GM12878 (cell line): Measurements from ENCODE around the gene MRTFB. TPM values are rescaled to one million over a fixed set of nuclear protein-coding genes. Genes with fewer than 3 reads are reported as not detected.

Source experiments
- ATAC-seq: fragments of 200-7000 bp; cut with Tn5 transposase; 3 replicates; pipeline ENCODE4 v1.9.1; 2020; ENCODE audit warnings: mild to moderate bottlenecking, moderate library complexity
- BruUV-seq: library from RNA; stranded (reverse); fragments of 400-500 nt; replicated peaks from 2 replicates; lab custom pipeline; 2021; lab: Mats Ljungman, UMichigan
- CTCF ChIA-PET: fragments of 300-600 bp; sonication (Branson Sonifier 250); formaldehyde crosslinking; extraction: SDS; loops from one replicate; lab custom pipeline; 2021; ENCODE audit warnings: inconsistent platforms; lab: Yijun Ruan, JAX
- POLR2A ChIA-PET: fragments of 350-600 bp; formaldehyde crosslinking; extraction: SDS; loops from one replicate; lab custom pipeline; 2021; ENCODE audit warnings: inconsistent platforms; lab: Charles Lee
- RAD21 ChIA-PET: fragments of 300-600 bp; sonication (Branson Sonifier 250); formaldehyde crosslinking; loops from one replicate; lab custom pipeline; 2023; ENCODE audit warnings: antibody characterized with exemption; ENCODE audit not compliant: unreplicated experiment; lab: Charles Lee
- SMC1A ChIA-PET: fragments of 300-600 bp; sonication (Branson Sonifier 250); formaldehyde crosslinking; loops from one replicate; lab custom pipeline; 2023; ENCODE audit not compliant: unreplicated experiment, uncharacterized antibody; lab: Charles Lee
- DNase-seq: peaks from one replicate; pipeline ENCODE4 v3.0.0-alpha.2; 2011; ENCODE audit warnings: low read depth, low spot score
- FAIRE-seq: peaks from 3 replicates; lab custom pipeline; 2011; peaks lifted over from hg19 to GRCh38; lab: Jason Lieb, UNC
- H2AFZ ChIP-seq: 2 replicates; pipeline ENCODE4 v1.6.0; 2011; ENCODE audit warnings: low read depth, low read length, control low read depth; ENCODE audit not compliant: control insufficient read depth
- H3K27ac ChIP-seq: 2 replicates; pipeline ENCODE4 v1.5.1; 2011; ENCODE audit warnings: control low read depth; ENCODE audit not compliant: control insufficient read depth, insufficient read depth
- H3K27me3 ChIP-seq, 2 experiments: replicated peaks in 1 of 2; 2 replicates each; pipeline versions ENCODE4 v1.6.0 to v1.6.1; 2011; ENCODE audit warnings: low read length in 1 of 2; ENCODE audit not compliant: control insufficient read depth in 2 of 2, insufficient read depth in 2 of 2
- H3K36me3 ChIP-seq, 2 experiments: 2 replicates each; pipeline ENCODE4 v1.5.1; 2011; ENCODE audit warnings: low read length in 1 of 2; ENCODE audit not compliant: control insufficient read depth in 2 of 2, insufficient read depth in 2 of 2
- H3K4me1 ChIP-seq: 2 replicates; pipeline ENCODE4 v1.6.1; 2011; ENCODE audit warnings: mild to moderate bottlenecking, low read length, moderate library complexity, mixed read lengths; ENCODE audit not compliant: control insufficient read depth, insufficient read depth
- H3K4me2 ChIP-seq: 2 replicates; pipeline ENCODE4 v1.6.0; 2011; ENCODE audit warnings: control low read depth; ENCODE audit not compliant: control insufficient read depth, insufficient read depth
- H3K4me3 ChIP-seq: fragments of 200-600 bp; sonication (generic); 2 replicates; pipeline ENCODE4 v1.5.1; 2016
- H3K79me2 ChIP-seq: 2 replicates; pipeline ENCODE4 v1.6.0; 2011; ENCODE audit warnings: low read length; ENCODE audit not compliant: control insufficient read depth, insufficient read depth
- H3K9ac ChIP-seq: 2 replicates; pipeline ENCODE4 v1.8.0; 2011; ENCODE audit warnings: low read length, control low read depth, mixed read lengths; ENCODE audit not compliant: control insufficient read depth, insufficient read depth
- H3K9me3 ChIP-seq: replicated peaks from 3 replicates; pipeline ENCODE4 v1.5.1; 2011; ENCODE audit warnings: mild to moderate bottlenecking, low read length; ENCODE audit not compliant: control insufficient read depth, insufficient read depth
- H4K20me1 ChIP-seq: 2 replicates; pipeline ENCODE4 v1.6.0; 2011; ENCODE audit not compliant: control insufficient read depth, insufficient read depth
- BCL3 ChIP-seq: IDR thresholded peaks from 2 replicates; pipeline ENCODE4 v1.6.1; 2011; ENCODE audit warnings: borderline replicate concordance, low read depth, mild to moderate bottlenecking, moderate library complexity, low read length; ENCODE audit not compliant: insufficient read depth, poor library complexity, severe bottlenecking
- FOS ChIP-seq: IDR thresholded peaks from 3 replicates; pipeline ENCODE4 v1.6.1; 2011; ENCODE audit warnings: borderline replicate concordance; ENCODE audit not compliant: insufficient read length; ENCODE audit errors: extremely low read depth
- IKZF1 ChIP-seq: fragments of 450-650 bp; conservative IDR thresholded peaks from 2 replicates; pipeline ENCODE4 v1.6.1; 2017; ENCODE audit warnings: antibody characterized with exemption, mild to moderate bottlenecking
- KDM1A ChIP-seq: fragments of 200-600 bp; sonication (generic); IDR thresholded peaks from 2 replicates; pipeline ENCODE4 v1.6.1; 2016; ENCODE audit warnings: borderline replicate concordance
- MXI1 ChIP-seq: fragments of 150-350 bp; IDR thresholded peaks from 2 replicates; pipeline ENCODE4 v1.6.1; 2011; ENCODE audit warnings: low read depth, mild to moderate bottlenecking, inconsistent platforms, low read length, improper control_type of control experiment
- MYB ChIP-seq: fragments of 150-350 bp; IDR thresholded peaks from 2 replicates; pipeline ENCODE4 v1.6.1; 2014; ENCODE audit warnings: mild to moderate bottlenecking, low read depth, low read length, borderline replicate concordance
- ZSCAN29 ChIP-seq: fragments of 450-650 bp; IDR thresholded peaks from 2 replicates; pipeline ENCODE4 v1.6.1; 2017; ENCODE audit warnings: mild to moderate bottlenecking, moderate library complexity
- WGBS: methylation state at CpG from one replicate; pipeline ENCODE4 v1.1.6; 2016; ENCODE audit warnings: low lambda C conversion rate; ENCODE audit not compliant: insufficient replicate concordance, insufficient coverage; ENCODE audit errors: missing lambda C conversion rate; 5-methylcytosine and 5-hydroxymethylcytosine counted together
- in situ Hi-C: fragments of 300-500 bp; cut with MboI; formaldehyde crosslinking; loops from 9 replicates; pipeline ENCODE4 v1.14.3; 2018; ENCODE audit warnings: mixed read lengths
- intact Hi-C: fragments of 100-400 bp; cut with micrococcal nuclease; formaldehyde crosslinking; loops from one replicate; pipeline ENCODE4 v1.14.2; 2022; ENCODE audit not compliant: unreplicated experiment
- polyA plus RNA-seq, 11 experiments: library from polyadenylated mRNA; depleted of rRNA in 4 of 11; unstranded in 6 of 11; stranded (reverse) in 5 of 11; fragments of >200 nt; fragmentation: Nextera tagmentation in 4 of 11; fragmentation: Illumina TruSeq in 1 of 11; extraction: Ambion mirVana in 4 of 11; extraction: Trizol in 1 of 11; gene quantifications; 1 replicate in 1 of 11; 2 replicates in 10 of 11; pipeline versions ENCODE4 v1.2.1 to v1.2.3, GENCODE V29; 2011 to 2016; ENCODE audit warnings: inconsistent platforms in 2 of 11, missing spikeins in 2 of 11, low read depth in 1 of 11
- total RNA-seq, 4 experiments: library from RNA; depleted of rRNA in 3 of 4; stranded (reverse); fragments of >200 nt in 3 of 4; fragmentation: Illumina TruSeq in 1 of 4; extraction: Trizol in 1 of 4; gene quantifications; 2 replicates each; pipeline versions ENCODE4 v1.2.1 to v1.2.3, GENCODE V29; 2013 to 2021
- TF ChIP-seq, protein P1 (sequence below): IDR thresholded peaks from 2 replicates; pipeline ENCODE4 v1.6.1; 2012; ENCODE audit warnings: low read depth, low read length, improper control_type of control experiment
- TF ChIP-seq, protein P2 (sequence below): fragments of 450-650 bp; IDR thresholded peaks from 2 replicates; pipeline ENCODE4 v1.6.1; 2017; ENCODE audit warnings: mild to moderate bottlenecking, low read depth, inconsistent platforms; ENCODE audit not compliant: poor library complexity, severe bottlenecking

Gene MRTFB
- total and polyA plus RNA-seq, 10 of the 15 experiments (the other 5 are each of a cell fraction or from before 2014, with no cell fraction given) = 2.1 to 14.3 (median 8.0) TPM

GRCh38 chr16:14232106-14232864 is 161.2 kb downstream of the MRTFB start (continued):
- TF ChIP-seq BCL3 = peak; percentile 12
- TF ChIP-seq, protein P1, sequence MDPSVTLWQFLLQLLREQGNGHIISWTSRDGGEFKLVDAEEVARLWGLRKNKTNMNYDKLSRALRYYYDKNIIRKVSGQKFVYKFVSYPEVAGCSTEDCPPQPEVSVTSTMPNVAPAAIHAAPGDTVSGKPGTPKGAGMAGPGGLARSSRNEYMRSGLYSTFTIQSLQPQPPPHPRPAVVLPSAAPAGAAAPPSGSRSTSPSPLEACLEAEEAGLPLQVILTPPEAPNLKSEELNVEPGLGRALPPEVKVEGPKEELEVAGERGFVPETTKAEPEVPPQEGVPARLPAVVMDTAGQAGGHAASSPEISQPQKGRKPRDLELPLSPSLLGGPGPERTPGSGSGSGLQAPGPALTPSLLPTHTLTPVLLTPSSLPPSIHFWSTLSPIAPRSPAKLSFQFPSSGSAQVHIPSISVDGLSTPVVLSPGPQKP = no peak
- TF ChIP-seq IKZF1 = no peak

DNA sequence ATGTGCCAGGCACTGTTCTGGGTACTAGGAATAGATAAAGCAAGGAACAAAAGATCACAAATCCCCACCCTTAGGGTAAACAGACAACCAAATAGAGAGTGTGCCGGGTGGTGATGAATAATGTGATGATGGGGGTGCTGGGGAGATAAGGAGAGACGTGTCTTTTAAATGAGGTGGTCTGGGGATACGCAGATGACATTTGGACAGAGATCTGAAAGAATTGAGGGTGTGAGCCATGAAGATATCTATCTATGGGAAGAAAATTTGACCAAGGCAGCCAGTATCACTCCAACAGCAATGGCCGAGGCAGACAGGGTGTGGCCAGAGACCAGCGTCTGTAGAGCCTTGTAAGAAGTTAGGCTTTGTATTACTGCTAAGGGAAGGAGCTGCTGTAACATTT is 165.3 kb downstream of the MRTFB start:
- no peaks in the 10 kb centered on the region for H3K79me2 ChIP-seq
- intact Hi-C loops (no loop called here), in situ Hi-C loops (no loop called here)
- SMC1A ChIA-PET = interaction anchor here (0.6 to 1.1 kb wide), 2 partner anchors 13 to 200 kb away, joined by 3 to 6 read pairs; no protein-coding TSS in a partner anchor
- no peak overlapping the region for H3K27ac ChIP-seq
- POLR2A ChIA-PET = no interaction called here
- no peak overlapping the region for H3K9ac ChIP-seq
- H2AFZ ChIP-seq = no peak overlapping the region
- RAD21 ChIA-PET = no interaction called here
- no peaks in the 10 kb centered on the region for H3K4me1 ChIP-seq
- FAIRE-seq (no peak), DNase-seq (no peak), ATAC-seq (no peak)
- H3K36me3 ChIP-seq = no peaks in the 10 kb centered on the region; a peak in 1 of 4 replicates
- H3K4me2 ChIP-seq = no peak overlapping the region
- BruUV-seq = no TSS peak
- CTCF ChIA-PET = interaction anchor here (1.2 kb wide), 1 partner anchor 13 kb away, joined by 5 read pairs; no protein-coding TSS in a partner anchor
- H3K27me3 ChIP-seq = no peaks in the 10 kb centered on the region
- WGBS = 98% methylated on average over 5 of the region's 5 CpGs
- no peaks in the 10 kb centered on the region for H4K20me1 ChIP-seq
- H3K4me3 ChIP-seq = no peak overlapping the region
- H3K9me3 ChIP-seq = no peaks in the 10 kb centered on the region
- TF ChIP-seq FOS (no peak), BCL3 (no peak), ZSCAN29 (no peak), MXI1 (no peak), KDM1A (no peak), MYB (no peak)
- TF ChIP-seq, protein P2, sequence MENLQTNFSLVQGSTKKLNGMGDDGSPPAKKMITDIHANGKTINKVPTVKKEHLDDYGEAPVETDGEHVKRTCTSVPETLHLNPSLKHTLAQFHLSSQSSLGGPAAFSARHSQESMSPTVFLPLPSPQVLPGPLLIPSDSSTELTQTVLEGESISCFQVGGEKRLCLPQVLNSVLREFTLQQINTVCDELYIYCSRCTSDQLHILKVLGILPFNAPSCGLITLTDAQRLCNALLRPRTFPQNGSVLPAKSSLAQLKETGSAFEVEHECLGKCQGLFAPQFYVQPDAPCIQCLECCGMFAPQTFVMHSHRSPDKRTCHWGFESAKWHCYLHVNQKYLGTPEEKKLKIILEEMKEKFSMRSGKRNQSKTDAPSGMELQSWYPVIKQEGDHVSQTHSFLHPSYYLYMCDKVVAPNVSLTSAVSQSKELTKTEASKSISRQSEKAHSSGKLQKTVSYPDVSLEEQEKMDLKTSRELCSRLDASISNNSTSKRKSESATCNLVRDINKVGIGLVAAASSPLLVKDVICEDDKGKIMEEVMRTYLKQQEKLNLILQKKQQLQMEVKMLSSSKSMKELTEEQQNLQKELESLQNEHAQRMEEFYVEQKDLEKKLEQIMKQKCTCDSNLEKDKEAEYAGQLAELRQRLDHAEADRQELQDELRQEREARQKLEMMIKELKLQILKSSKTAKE = no peak
